GM12878 (cell line): ENCODE measurements around the gene MRPL23. TPM values are rescaled to one million over a fixed set of nuclear protein-coding genes. Genes with fewer than 3 reads are reported as not detected.

ENCODE experiments used
- ATAC-seq: fragments of 200-7000 bp; cut with Tn5 transposase; 3 replicates; pipeline ENCODE4 v1.9.1; 2020; ENCODE audit warnings: mild to moderate bottlenecking, moderate library complexity
- BruUV-seq: library from RNA; stranded (reverse); fragments of 400-500 nt; replicated peaks from 2 replicates; lab custom pipeline; 2021; lab: Mats Ljungman, UMichigan
- CTCF ChIA-PET: fragments of 300-600 bp; sonication (Branson Sonifier 250); formaldehyde crosslinking; extraction: SDS; loops from one replicate; lab custom pipeline; 2021; ENCODE audit warnings: inconsistent platforms; lab: Yijun Ruan, JAX
- POLR2A ChIA-PET: fragments of 350-600 bp; formaldehyde crosslinking; extraction: SDS; loops from one replicate; lab custom pipeline; 2021; ENCODE audit warnings: inconsistent platforms; lab: Charles Lee
- RAD21 ChIA-PET: fragments of 300-600 bp; sonication (Branson Sonifier 250); formaldehyde crosslinking; loops from one replicate; lab custom pipeline; 2023; ENCODE audit warnings: antibody characterized with exemption; ENCODE audit not compliant: unreplicated experiment; lab: Charles Lee
- SMC1A ChIA-PET: fragments of 300-600 bp; sonication (Branson Sonifier 250); formaldehyde crosslinking; loops from one replicate; lab custom pipeline; 2023; ENCODE audit not compliant: unreplicated experiment, uncharacterized antibody; lab: Charles Lee
- DNase-seq: peaks from one replicate; pipeline ENCODE4 v3.0.0-alpha.2; 2011; ENCODE audit warnings: low read depth, low spot score
- FAIRE-seq: peaks from 3 replicates; lab custom pipeline; 2011; peaks lifted over from hg19 to GRCh38; lab: Jason Lieb, UNC
- H2AFZ ChIP-seq: 2 replicates; pipeline ENCODE4 v1.6.0; 2011; ENCODE audit warnings: low read depth, low read length, control low read depth; ENCODE audit not compliant: control insufficient read depth
- H3K27ac ChIP-seq: 2 replicates; pipeline ENCODE4 v1.5.1; 2011; ENCODE audit warnings: control low read depth; ENCODE audit not compliant: control insufficient read depth, insufficient read depth
- H3K27me3 ChIP-seq, 2 experiments: replicated peaks in 1 of 2; 2 replicates each; pipeline versions ENCODE4 v1.6.0 to v1.6.1; 2011; ENCODE audit warnings: low read length in 1 of 2; ENCODE audit not compliant: control insufficient read depth in 2 of 2, insufficient read depth in 2 of 2
- H3K36me3 ChIP-seq, 2 experiments: 2 replicates each; pipeline ENCODE4 v1.5.1; 2011; ENCODE audit warnings: low read length in 1 of 2; ENCODE audit not compliant: control insufficient read depth in 2 of 2, insufficient read depth in 2 of 2
- H3K4me1 ChIP-seq: 2 replicates; pipeline ENCODE4 v1.6.1; 2011; ENCODE audit warnings: mild to moderate bottlenecking, low read length, moderate library complexity, mixed read lengths; ENCODE audit not compliant: control insufficient read depth, insufficient read depth
- H3K4me2 ChIP-seq: 2 replicates; pipeline ENCODE4 v1.6.0; 2011; ENCODE audit warnings: control low read depth; ENCODE audit not compliant: control insufficient read depth, insufficient read depth
- H3K4me3 ChIP-seq: fragments of 200-600 bp; sonication (generic); 2 replicates; pipeline ENCODE4 v1.5.1; 2016
- H3K79me2 ChIP-seq: 2 replicates; pipeline ENCODE4 v1.6.0; 2011; ENCODE audit warnings: low read length; ENCODE audit not compliant: control insufficient read depth, insufficient read depth
- H3K9ac ChIP-seq: 2 replicates; pipeline ENCODE4 v1.8.0; 2011; ENCODE audit warnings: low read length, control low read depth, mixed read lengths; ENCODE audit not compliant: control insufficient read depth, insufficient read depth
- H3K9me3 ChIP-seq: replicated peaks from 3 replicates; pipeline ENCODE4 v1.5.1; 2011; ENCODE audit warnings: mild to moderate bottlenecking, low read length; ENCODE audit not compliant: control insufficient read depth, insufficient read depth
- H4K20me1 ChIP-seq: 2 replicates; pipeline ENCODE4 v1.6.0; 2011; ENCODE audit not compliant: control insufficient read depth, insufficient read depth
- BCL11A ChIP-seq: IDR thresholded peaks from 2 replicates; pipeline ENCODE4 v1.6.1; 2011; ENCODE audit warnings: low read depth, low read length
- BHLHE40 ChIP-seq, 2 experiments: fragments of 450-650 bp in 1 of 2; IDR thresholded peaks; 2 replicates each; pipeline ENCODE4 v1.6.1; 2011 to 2017; ENCODE audit warnings: low read depth in 2 of 2, borderline replicate concordance in 1 of 2, improper control_type of control experiment in 1 of 2, low read length in 1 of 2, mild to moderate bottlenecking in 1 of 2
- BMI1 ChIP-seq: fragments of 450-650 bp; IDR thresholded peaks from 2 replicates; pipeline ENCODE4 v1.6.1; 2016; ENCODE audit warnings: mild to moderate bottlenecking, moderate library complexity, borderline replicate concordance
- ETV6 ChIP-seq, 2 experiments: fragments of 450-650 bp in 1 of 2; IDR thresholded peaks in 1 of 2; conservative IDR thresholded peaks in 1 of 2; 2 replicates each; pipeline ENCODE4 v1.6.1; 2014; ENCODE audit warnings: antibody characterized with exemption in 1 of 2, borderline replicate concordance in 1 of 2, low read depth in 1 of 2, mild to moderate bottlenecking in 1 of 2, moderate library complexity in 1 of 2
- IRF3 ChIP-seq: fragments of 450-650 bp; IDR thresholded peaks from 2 replicates; pipeline ENCODE4 v1.6.1; 2014; ENCODE audit warnings: mild to moderate bottlenecking
- KDM1A ChIP-seq: fragments of 200-600 bp; sonication (generic); IDR thresholded peaks from 2 replicates; pipeline ENCODE4 v1.6.1; 2016; ENCODE audit warnings: borderline replicate concordance
- PML ChIP-seq: IDR thresholded peaks from 2 replicates; pipeline ENCODE4 v1.6.1; 2012; ENCODE audit warnings: low read length, inconsistent platforms
- SKIL ChIP-seq: fragments of 450-650 bp; IDR thresholded peaks from 2 replicates; pipeline ENCODE4 v1.6.1; 2017; ENCODE audit warnings: mild to moderate bottlenecking, low read depth, inconsistent platforms; ENCODE audit not compliant: poor library complexity, severe bottlenecking
- SPI1 ChIP-seq: IDR thresholded peaks from 2 replicates; pipeline ENCODE4 v1.6.1; 2011; ENCODE audit warnings: low read depth, mild to moderate bottlenecking, low read length, moderate library complexity, borderline replicate concordance; ENCODE audit not compliant: insufficient read depth
- SREBF1 ChIP-seq: IDR thresholded peaks from 2 replicates; pipeline ENCODE4 v1.6.1; 2012; ENCODE audit warnings: mild to moderate bottlenecking, low read length
- YBX1 ChIP-seq: fragments of 450-650 bp; IDR thresholded peaks from 2 replicates; pipeline ENCODE4 v1.6.1; 2016; ENCODE audit warnings: antibody characterized with exemption
- YY1 ChIP-seq: IDR thresholded peaks from 2 replicates; pipeline ENCODE4 v1.6.1; 2011; ENCODE audit warnings: low read depth, mild to moderate bottlenecking, low read length
- ZNF274 ChIP-seq: IDR thresholded peaks from one replicate; pipeline ENCODE4 v1.8.0; 2011; ENCODE audit not compliant: insufficient read length, insufficient read depth
- WGBS: methylation state at CpG from one replicate; pipeline ENCODE4 v1.1.6; 2016; ENCODE audit warnings: low lambda C conversion rate; ENCODE audit not compliant: insufficient replicate concordance, insufficient coverage; ENCODE audit errors: missing lambda C conversion rate; 5-methylcytosine and 5-hydroxymethylcytosine counted together
- in situ Hi-C: fragments of 300-500 bp; cut with MboI; formaldehyde crosslinking; loops from 9 replicates; pipeline ENCODE4 v1.14.3; 2018; ENCODE audit warnings: mixed read lengths
- intact Hi-C: fragments of 100-400 bp; cut with micrococcal nuclease; formaldehyde crosslinking; loops from one replicate; pipeline ENCODE4 v1.14.2; 2022; ENCODE audit not compliant: unreplicated experiment
- polyA plus RNA-seq, 11 experiments: library from polyadenylated mRNA; depleted of rRNA in 4 of 11; unstranded in 6 of 11; stranded (reverse) in 5 of 11; fragments of >200 nt; fragmentation: Nextera tagmentation in 4 of 11; fragmentation: Illumina TruSeq in 1 of 11; extraction: Ambion mirVana in 4 of 11; extraction: Trizol in 1 of 11; gene quantifications; 1 replicate in 1 of 11; 2 replicates in 10 of 11; pipeline versions ENCODE4 v1.2.1 to v1.2.3, GENCODE V29; 2011 to 2016; ENCODE audit warnings: inconsistent platforms in 2 of 11, missing spikeins in 2 of 11, low read depth in 1 of 11
- total RNA-seq, 4 experiments: library from RNA; depleted of rRNA in 3 of 4; stranded (reverse); fragments of >200 nt in 3 of 4; fragmentation: Illumina TruSeq in 1 of 4; extraction: Trizol in 1 of 4; gene quantifications; 2 replicates each; pipeline versions ENCODE4 v1.2.1 to v1.2.3, GENCODE V29; 2013 to 2021
- TF ChIP-seq, protein P1 (sequence below): IDR thresholded peaks from 2 replicates; pipeline ENCODE4 v1.6.1; 2012; ENCODE audit warnings: low read depth, low read length, improper control_type of control experiment
- TF ChIP-seq, protein P2 (sequence below): fragments of 450-650 bp; formaldehyde crosslinking; IDR thresholded peaks from 2 replicates; pipeline ENCODE4 v1.4.0; 2022; ENCODE audit warnings: mild to moderate bottlenecking, moderate library complexity

Gene MRPL23
- total and polyA plus RNA-seq, 10 of the 15 experiments (the other 5 are each of a cell fraction or from before 2014, with no cell fraction given): 1.6 to 207 (median 126) TPM

DNA sequence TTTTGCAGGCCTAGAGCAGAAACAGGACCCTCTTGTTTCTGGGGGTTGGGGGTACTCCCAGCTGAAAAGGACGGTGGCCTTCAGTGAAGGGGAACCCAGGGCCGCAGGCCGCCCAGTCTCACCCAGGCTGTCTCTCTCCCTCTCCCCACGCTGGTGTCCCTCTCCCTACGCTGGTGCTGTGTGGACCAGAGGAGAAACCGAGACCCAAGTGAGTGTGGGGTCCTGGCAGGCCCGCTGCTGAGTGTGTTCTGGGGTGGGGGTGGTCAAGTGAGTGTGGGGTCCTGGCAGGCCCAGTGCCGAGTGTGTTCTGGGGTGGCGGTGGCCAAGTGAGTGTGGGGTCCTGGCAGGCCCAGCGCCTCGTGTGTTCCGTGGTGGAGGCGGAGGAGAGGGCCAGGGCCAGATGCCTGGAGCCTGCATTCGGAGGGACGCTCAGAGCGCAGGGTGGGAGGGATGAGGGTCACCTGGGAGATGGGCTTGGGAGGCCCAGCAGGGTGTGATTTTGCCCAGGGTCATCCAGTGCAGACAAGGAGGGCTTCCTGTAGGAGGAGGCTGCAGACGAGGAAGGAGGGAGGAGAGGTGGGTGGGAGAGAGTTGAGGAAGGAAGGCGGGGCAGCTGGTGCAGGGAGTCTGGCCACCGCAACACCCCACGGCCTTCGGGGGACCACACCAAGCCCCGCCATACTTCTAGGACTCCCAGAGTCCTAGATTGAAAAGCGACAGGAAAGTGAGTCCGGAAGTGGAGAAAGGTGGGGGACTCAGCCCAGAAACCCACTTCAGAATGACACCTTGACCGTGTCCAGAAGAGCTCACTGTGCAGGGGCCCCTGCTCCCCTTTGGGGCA lies 17.3 kb upstream of the MRPL23 start:
- in situ Hi-C loops (no loop called here), intact Hi-C loops (no loop called here)
- Histone ChIP-seq H4K20me1 (no peaks in the 10 kb centered on the region), H2AFZ (no peak overlapping the region), H3K79me2 (no peaks in the 10 kb centered on the region), H3K27ac (no peak overlapping the region), H3K4me2 (no peak overlapping the region), H3K4me1 (no peaks in the 10 kb centered on the region), H3K9ac (no peak overlapping the region), H3K4me3 (no peak overlapping the region), H3K36me3 (no peaks in the 10 kb centered on the region), H3K9me3 (no peaks in the 10 kb centered on the region), H3K27me3 (no peaks in the 10 kb centered on the region; a peak in 2 of 4 replicates)
- DNase-seq: no peak
- POLR2A ChIA-PET: no interaction called here
- CTCF ChIA-PET: no interaction called here
- TF ChIP-seq, protein P1, sequence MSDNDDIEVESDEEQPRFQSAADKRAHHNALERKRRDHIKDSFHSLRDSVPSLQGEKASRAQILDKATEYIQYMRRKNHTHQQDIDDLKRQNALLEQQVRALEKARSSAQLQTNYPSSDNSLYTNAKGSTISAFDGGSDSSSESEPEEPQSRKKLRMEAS: no peak
- no peak for TF ChIP-seq BMI1
- TF ChIP-seq, protein P2, sequence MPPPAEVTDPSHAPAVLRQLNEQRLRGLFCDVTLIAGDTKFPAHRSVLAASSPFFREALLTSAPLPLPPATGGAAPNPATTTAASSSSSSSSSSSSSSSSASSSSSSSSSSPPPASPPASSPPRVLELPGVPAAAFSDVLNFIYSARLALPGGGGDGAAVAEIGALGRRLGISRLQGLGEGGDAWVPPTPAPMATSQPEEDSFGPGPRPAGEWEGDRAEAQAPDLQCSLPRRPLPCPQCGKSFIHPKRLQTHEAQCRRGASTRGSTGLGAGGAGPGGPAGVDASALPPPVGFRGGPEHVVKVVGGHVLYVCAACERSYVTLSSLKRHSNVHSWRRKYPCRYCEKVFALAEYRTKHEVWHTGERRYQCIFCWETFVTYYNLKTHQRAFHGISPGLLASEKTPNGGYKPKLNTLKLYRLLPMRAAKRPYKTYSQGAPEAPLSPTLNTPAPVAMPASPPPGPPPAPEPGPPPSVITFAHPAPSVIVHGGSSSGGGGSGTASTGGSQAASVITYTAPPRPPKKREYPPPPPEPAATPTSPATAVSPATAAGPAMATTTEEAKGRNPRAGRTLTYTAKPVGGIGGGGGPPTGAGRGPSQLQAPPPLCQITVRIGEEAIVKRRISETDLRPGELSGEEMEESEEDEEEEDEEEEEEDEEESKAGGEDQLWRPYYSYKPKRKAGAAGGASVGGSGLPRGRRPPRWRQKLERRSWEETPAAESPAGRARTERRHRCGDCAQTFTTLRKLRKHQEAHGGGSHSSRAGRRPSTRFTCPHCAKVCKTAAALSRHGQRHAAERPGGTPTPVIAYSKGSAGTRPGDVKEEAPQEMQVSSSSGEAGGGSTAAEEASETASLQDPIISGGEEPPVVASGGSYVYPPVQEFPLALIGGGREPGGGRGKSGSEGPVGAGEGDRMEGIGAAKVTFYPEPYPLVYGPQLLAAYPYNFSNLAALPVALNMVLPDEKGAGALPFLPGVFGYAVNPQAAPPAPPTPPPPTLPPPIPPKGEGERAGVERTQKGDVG (CRISPR knock-in tag): no peak
- TF ChIP-seq SKIL: no peak
- no peak for TF ChIP-seq IRF3
- no peak for TF ChIP-seq BHLHE40 (IDR thresholded peaks at IDR 0.05; ENCODE audit: borderline replicate concordance in 1 of 2, low read depth in 2 of 2, low read length in 1 of 2)
- TF ChIP-seq YY1: no peak
- no peak for TF ChIP-seq KDM1A
- no peak for TF ChIP-seq PML
- no peak for TF ChIP-seq YBX1
- no peak for TF ChIP-seq ETV6 (conservative IDR thresholded peaks at IDR 0.05 in 1 of 2, IDR thresholded peaks at IDR 0.05 in 1 of 2; ENCODE audit: borderline replicate concordance in 1 of 2, low read depth in 1 of 2)
- TF ChIP-seq SPI1: no peak
- no peak for TF ChIP-seq ZNF274
- no peak for TF ChIP-seq SREBF1
- no peak for TF ChIP-seq BCL11A
- SMC1A ChIA-PET: no interaction called here
- RAD21 ChIA-PET: no interaction called here
- FAIRE-seq: no peak
- 59% methylated on average over 23 of the region's 25 CpGs for WGBS
- no peak for ATAC-seq
- no TSS peak for BruUV-seq
